A172 (cell line): Measurements from ENCODE around the gene KCNQ1OT1. TPM values are rescaled to one million over a fixed set of nuclear protein-coding genes. Genes with fewer than 3 reads are reported as not detected.
A peak's percentile ranks its signal among the peaks of the same experiment; 100 is the strongest.

Experiments used
- DNase-seq: peaks from one replicate; pipeline ENCODE4 v3.0.0-alpha.2; 2015; ENCODE audit warnings: low spot score
- total RNA-seq: library from RNA; depleted of rRNA; stranded (reverse); fragments of >200 nt; shearing (Covaris generic); gene quantifications from 2 replicates; pipeline ENCODE4 v1.2.3, GENCODE V29; 2014

KCNQ1OT1 gene
- total RNA-seq, 1 experiment from 2014 or later: 1.1 TPM

GRCh38 chr11:2737226-2737590, 37.4 kb upstream of the KCNQ1OT1 start:
- DNase-seq: peak; percentile 48

GRCh38 chr11:2736577-2737225, 36.9 kb upstream of the KCNQ1OT1 start:
- no peak for DNase-seq

- no peak for DNase-seq
Observed at GRCh38 chr11:2735053-2735589, 35.3 kb upstream of the KCNQ1OT1 start.

- peak; percentile 39 for DNase-seq
Observed at GRCh38 chr11:2734181-2735052, 34.6 kb upstream of the KCNQ1OT1 start.

GRCh38 chr11:2732940-2733628, 33.3 kb upstream of the KCNQ1OT1 start:
- DNase-seq: no peak

GRCh38 chr11:2732261-2732939, 32.6 kb upstream of the KCNQ1OT1 start:
- DNase-seq: no peak

- DNase-seq: no peak
Observed at GRCh38 chr11:2731130-2732125, 31.6 kb upstream of the KCNQ1OT1 start.

- DNase-seq: no peak
Observed at GRCh38 chr11:2730272-2731129, 30.7 kb upstream of the KCNQ1OT1 start.

- DNase-seq: no peak
Observed at GRCh38 chr11:2729841-2730240, 30.0 kb upstream of the KCNQ1OT1 start.

- no peak for DNase-seq
Observed at GRCh38 chr11:2728663-2729332, 29.0 kb upstream of the KCNQ1OT1 start.

- no peak for DNase-seq
Observed at GRCh38 chr11:2728128-2728662, 28.4 kb upstream of the KCNQ1OT1 start.

GRCh38 chr11:2726964-2727363, 27.2 kb upstream of the KCNQ1OT1 start:
- no peak for DNase-seq

GRCh38 chr11:2725368-2726300, 25.8 kb upstream of the KCNQ1OT1 start:
- DNase-seq: peak; percentile 9

GRCh38 chr11:2724653-2725367, 25.0 kb upstream of the KCNQ1OT1 start:
- DNase-seq: peak; percentile 14

- DNase-seq: no peak
Observed at GRCh38 chr11:2724104-2724503, 24.3 kb upstream of the KCNQ1OT1 start.

GRCh38 chr11:2722955-2723354, 23.2 kb upstream of the KCNQ1OT1 start:
- DNase-seq: no peak
